ENCODE measurements around the gene RAMACL. TPM values are rescaled to one million over a fixed set of nuclear protein-coding genes. Genes with fewer than 3 reads are reported as not detected.

The RAMACL gene
- total and polyA plus RNA-seq, 4 donors, result 0.22 to 0.59 (median 0.31) TPM

DNA sequence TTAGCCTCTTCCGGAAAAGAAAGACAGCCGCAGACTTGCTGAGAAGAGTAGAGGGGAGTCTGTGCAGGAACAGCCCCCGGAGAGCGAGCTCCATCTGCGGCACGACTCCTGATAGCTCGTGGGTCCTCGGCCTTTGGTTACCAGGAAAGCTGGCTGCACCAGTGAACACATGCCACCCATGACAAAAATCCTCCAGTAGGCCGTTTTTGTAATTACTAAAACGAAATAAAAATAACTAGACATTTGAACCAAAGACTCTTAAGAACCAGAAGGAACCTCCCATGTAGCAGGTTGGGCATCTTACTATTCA is 42.2 kb downstream of the RAMACL start:
- 95% methylated on average over 10 of the region's 10 CpGs for WGBS
- Histone ChIP-seq H3K27me3 (ENCODE audit: control insufficient read depth in 4 of 4, insufficient read depth in 4 of 4, low read length in 3 of 4) (no peaks in the 10 kb centered on the region), H3K9me3 (ENCODE audit: control insufficient read depth in 4 of 4, low read length in 3 of 4) (no peaks in the 10 kb centered on the region), H3K36me3 (ENCODE audit: control insufficient read depth in 4 of 4, insufficient read depth in 3 of 4, low read depth in 1 of 4, low read length in 3 of 4) (no peaks in the 10 kb centered on the region), H3K9ac (ENCODE audit: low read depth in 1 of 2, low read length in 2 of 2) (no peak overlapping the region), H3K27ac (ENCODE audit: low read depth in 1 of 2, low read length in 2 of 2) (no peak overlapping the region), H3K4me1 (ENCODE audit: control insufficient read depth in 4 of 4, insufficient read depth in 4 of 4, low read length in 3 of 4) (no peaks in the 10 kb centered on the region), H3K4me3 (ENCODE audit: low read depth in 1 of 3, low read length in 3 of 3) (no peak overlapping the region)
- DNase-seq (ENCODE audit: low spot score), result no peak
- no peak for TF ChIP-seq GABPA (IDR thresholded peaks at IDR 0.05 in 1 of 2, conservative IDR thresholded peaks at IDR 0.05 in 1 of 2)
- TF ChIP-seq HNF4G (IDR thresholded peaks at IDR 0.05), result no peak
- no peak for TF ChIP-seq FOXA2 (IDR thresholded peaks at IDR 0.05)
- TF ChIP-seq, protein P1, sequence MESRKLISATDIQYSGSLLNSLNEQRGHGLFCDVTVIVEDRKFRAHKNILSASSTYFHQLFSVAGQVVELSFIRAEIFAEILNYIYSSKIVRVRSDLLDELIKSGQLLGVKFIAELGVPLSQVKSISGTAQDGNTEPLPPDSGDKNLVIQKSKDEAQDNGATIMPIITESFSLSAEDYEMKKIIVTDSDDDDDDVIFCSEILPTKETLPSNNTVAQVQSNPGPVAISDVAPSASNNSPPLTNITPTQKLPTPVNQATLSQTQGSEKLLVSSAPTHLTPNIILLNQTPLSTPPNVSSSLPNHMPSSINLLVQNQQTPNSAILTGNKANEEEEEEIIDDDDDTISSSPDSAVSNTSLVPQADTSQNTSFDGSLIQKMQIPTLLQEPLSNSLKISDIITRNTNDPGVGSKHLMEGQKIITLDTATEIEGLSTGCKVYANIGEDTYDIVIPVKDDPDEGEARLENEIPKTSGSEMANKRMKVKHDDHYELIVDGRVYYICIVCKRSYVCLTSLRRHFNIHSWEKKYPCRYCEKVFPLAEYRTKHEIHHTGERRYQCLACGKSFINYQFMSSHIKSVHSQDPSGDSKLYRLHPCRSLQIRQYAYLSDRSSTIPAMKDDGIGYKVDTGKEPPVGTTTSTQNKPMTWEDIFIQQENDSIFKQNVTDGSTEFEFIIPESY (IDR thresholded peaks at IDR 0.05), result no peak
- TF ChIP-seq, protein P2, sequence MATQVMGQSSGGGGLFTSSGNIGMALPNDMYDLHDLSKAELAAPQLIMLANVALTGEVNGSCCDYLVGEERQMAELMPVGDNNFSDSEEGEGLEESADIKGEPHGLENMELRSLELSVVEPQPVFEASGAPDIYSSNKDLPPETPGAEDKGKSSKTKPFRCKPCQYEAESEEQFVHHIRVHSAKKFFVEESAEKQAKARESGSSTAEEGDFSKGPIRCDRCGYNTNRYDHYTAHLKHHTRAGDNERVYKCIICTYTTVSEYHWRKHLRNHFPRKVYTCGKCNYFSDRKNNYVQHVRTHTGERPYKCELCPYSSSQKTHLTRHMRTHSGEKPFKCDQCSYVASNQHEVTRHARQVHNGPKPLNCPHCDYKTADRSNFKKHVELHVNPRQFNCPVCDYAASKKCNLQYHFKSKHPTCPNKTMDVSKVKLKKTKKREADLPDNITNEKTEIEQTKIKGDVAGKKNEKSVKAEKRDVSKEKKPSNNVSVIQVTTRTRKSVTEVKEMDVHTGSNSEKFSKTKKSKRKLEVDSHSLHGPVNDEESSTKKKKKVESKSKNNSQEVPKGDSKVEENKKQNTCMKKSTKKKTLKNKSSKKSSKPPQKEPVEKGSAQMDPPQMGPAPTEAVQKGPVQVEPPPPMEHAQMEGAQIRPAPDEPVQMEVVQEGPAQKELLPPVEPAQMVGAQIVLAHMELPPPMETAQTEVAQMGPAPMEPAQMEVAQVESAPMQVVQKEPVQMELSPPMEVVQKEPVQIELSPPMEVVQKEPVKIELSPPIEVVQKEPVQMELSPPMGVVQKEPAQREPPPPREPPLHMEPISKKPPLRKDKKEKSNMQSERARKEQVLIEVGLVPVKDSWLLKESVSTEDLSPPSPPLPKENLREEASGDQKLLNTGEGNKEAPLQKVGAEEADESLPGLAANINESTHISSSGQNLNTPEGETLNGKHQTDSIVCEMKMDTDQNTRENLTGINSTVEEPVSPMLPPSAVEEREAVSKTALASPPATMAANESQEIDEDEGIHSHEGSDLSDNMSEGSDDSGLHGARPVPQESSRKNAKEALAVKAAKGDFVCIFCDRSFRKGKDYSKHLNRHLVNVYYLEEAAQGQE (IDR thresholded peaks at IDR 0.05), result no peak
- no peak for TF ChIP-seq EGR1 (IDR thresholded peaks at IDR 0.05; ENCODE audit: low read depth in 2 of 2)
- TF ChIP-seq, protein P3, sequence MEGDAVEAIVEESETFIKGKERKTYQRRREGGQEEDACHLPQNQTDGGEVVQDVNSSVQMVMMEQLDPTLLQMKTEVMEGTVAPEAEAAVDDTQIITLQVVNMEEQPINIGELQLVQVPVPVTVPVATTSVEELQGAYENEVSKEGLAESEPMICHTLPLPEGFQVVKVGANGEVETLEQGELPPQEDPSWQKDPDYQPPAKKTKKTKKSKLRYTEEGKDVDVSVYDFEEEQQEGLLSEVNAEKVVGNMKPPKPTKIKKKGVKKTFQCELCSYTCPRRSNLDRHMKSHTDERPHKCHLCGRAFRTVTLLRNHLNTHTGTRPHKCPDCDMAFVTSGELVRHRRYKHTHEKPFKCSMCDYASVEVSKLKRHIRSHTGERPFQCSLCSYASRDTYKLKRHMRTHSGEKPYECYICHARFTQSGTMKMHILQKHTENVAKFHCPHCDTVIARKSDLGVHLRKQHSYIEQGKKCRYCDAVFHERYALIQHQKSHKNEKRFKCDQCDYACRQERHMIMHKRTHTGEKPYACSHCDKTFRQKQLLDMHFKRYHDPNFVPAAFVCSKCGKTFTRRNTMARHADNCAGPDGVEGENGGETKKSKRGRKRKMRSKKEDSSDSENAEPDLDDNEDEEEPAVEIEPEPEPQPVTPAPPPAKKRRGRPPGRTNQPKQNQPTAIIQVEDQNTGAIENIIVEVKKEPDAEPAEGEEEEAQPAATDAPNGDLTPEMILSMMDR (IDR thresholded peaks at IDR 0.05; ENCODE audit: low read depth, low read length, missing input control), result no peak
- no peak for TF ChIP-seq TAF1 (conservative IDR thresholded peaks at IDR 0.05)
- no peak for TF ChIP-seq HNF4A (conservative IDR thresholded peaks at IDR 0.05)
- TF ChIP-seq, protein P4, sequence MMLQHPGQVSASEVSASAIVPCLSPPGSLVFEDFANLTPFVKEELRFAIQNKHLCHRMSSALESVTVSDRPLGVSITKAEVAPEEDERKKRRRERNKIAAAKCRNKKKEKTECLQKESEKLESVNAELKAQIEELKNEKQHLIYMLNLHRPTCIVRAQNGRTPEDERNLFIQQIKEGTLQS (IDR thresholded peaks at IDR 0.05), result no peak
- TF ChIP-seq RAD21 (IDR thresholded peaks at IDR 0.05), result no peak
- TF ChIP-seq, protein P5, sequence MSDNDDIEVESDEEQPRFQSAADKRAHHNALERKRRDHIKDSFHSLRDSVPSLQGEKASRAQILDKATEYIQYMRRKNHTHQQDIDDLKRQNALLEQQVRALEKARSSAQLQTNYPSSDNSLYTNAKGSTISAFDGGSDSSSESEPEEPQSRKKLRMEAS (IDR thresholded peaks at IDR 0.05), result no peak
- no peak for TF ChIP-seq NR2F2 (IDR thresholded peaks at IDR 0.05)
- no peak for TF ChIP-seq YY1 (IDR thresholded peaks at IDR 0.05)
- TF ChIP-seq SP1 (IDR thresholded peaks at IDR 0.05), result no peak
- no peak for TF ChIP-seq RXRA (IDR thresholded peaks at IDR 0.05)
- TF ChIP-seq FOXA1 (IDR thresholded peaks at IDR 0.05), result no peak
